ENCODE data around the gene PRSS56. TPM values are rescaled to one million over a fixed set of nuclear protein-coding genes. Genes with fewer than 3 reads are reported as not detected.
"Not testable (repeated sequence)": the region's sequence is repeated elsewhere in the genome, so short reads cannot be mapped to it uniquely, and the experiment has no call there.

PRSS56 gene
- total RNA-seq, 2 experiments from 2014 or later = not detected

- Mint-ChIP-seq H3K27ac (no peak overlapping the region), H3K27me3 (peaks cover 27% of the 10 kb centered on the region), H3K36me3 (ENCODE audit: low read depth) (no peaks in the 10 kb centered on the region), H3K4me1 (peaks cover 15% of the 10 kb centered on the region), H3K4me3 (no peak overlapping the region), H3K9me3 (no peaks in the 10 kb centered on the region)
- no peak for DNase-seq
- ChIA-PET CTCF (no interaction called here), POLR2A (interaction anchor here (0.8 to 1.0 kb wide), 2 partner anchors 22 to 822 kb away, joined by 3 read pairs; no protein-coding TSS in a partner anchor)
Measured at GRCh38 chr2:232528746-232529460, 8.7 kb downstream of the PRSS56 start.

- DNase-seq = no peak
- no peaks in the 10 kb centered on the region for H3K36me3 Mint-ChIP-seq (ENCODE audit: low read depth)
- no peak overlapping the region for H3K27ac Mint-ChIP-seq
- no peak overlapping the region for H3K4me3 Mint-ChIP-seq
- CTCF ChIA-PET = no interaction called here
- POLR2A ChIA-PET = interaction anchor here (0.7 kb wide), 1 partner anchor 21 kb away, joined by 3 read pairs; the partner anchor contains the start of genes EIF4E2 and TIGD1
- H3K9me3 Mint-ChIP-seq = no peaks in the 10 kb centered on the region
- peaks cover 11% of the 10 kb centered on the region for H3K4me1 Mint-ChIP-seq
- H3K27me3 Mint-ChIP-seq = peaks cover 19% of the 10 kb centered on the region
Measured at GRCh38 chr2:232529806-232530547, 9.8 kb downstream of the PRSS56 start.

- Mint-ChIP-seq H3K27me3 (peaks cover 19% of the 10 kb centered on the region), H3K9me3 (no peaks in the 10 kb centered on the region)
- POLR2A ChIA-PET = interaction anchor here (0.7 kb wide), 1 partner anchor 20 kb away, joined by 3 read pairs; the partner anchor contains the start of genes EIF4E2 and TIGD1
Measured at GRCh38 chr2:232530626-232531260, 10.6 kb downstream of the PRSS56 start.

GRCh38 chr2:232532419-232532818 lies 12.2 kb downstream of the PRSS56 start:
- peaks cover 11% of the 10 kb centered on the region for H3K4me1 Mint-ChIP-seq
- no peak overlapping the region for H3K4me3 Mint-ChIP-seq
- peaks cover 15% of the 10 kb centered on the region for H3K27me3 Mint-ChIP-seq
- CTCF ChIA-PET = interaction anchor here (0.7 kb wide), 1 partner anchor 223 kb away, joined by 3 read pairs; no protein-coding TSS in a partner anchor
- POLR2A ChIA-PET = interaction anchor here (1.1 kb wide), 1 partner anchor 18 kb away, joined by 4 read pairs; the partner anchor contains the start of genes EIF4E2 and TIGD1
- H3K36me3 Mint-ChIP-seq (ENCODE audit: low read depth) = no peaks in the 10 kb centered on the region
- H3K9me3 Mint-ChIP-seq = no peaks in the 10 kb centered on the region
- H3K27ac Mint-ChIP-seq = no peak overlapping the region
- DNase-seq = no peak

More at GRCh38 chr2:232530626-232531260, 10.6 kb downstream of the PRSS56 start:
- no peak for DNase-seq
- H3K36me3 Mint-ChIP-seq (ENCODE audit: low read depth) = no peaks in the 10 kb centered on the region
- H3K4me3 Mint-ChIP-seq = no peak overlapping the region
- CTCF ChIA-PET = no interaction called here
- H3K27ac Mint-ChIP-seq = no peak overlapping the region
- peaks cover 11% of the 10 kb centered on the region for H3K4me1 Mint-ChIP-seq

GRCh38 chr2:232532821-232533220 lies 12.6 kb downstream of the PRSS56 start:
- H3K27ac Mint-ChIP-seq; H3K36me3 Mint-ChIP-seq (ENCODE audit: low read depth); POLR2A ChIA-PET; H3K9me3 Mint-ChIP-seq; DNase-seq; H3K4me3 Mint-ChIP-seq; CTCF ChIA-PET: not testable (repeated sequence)
- Mint-ChIP-seq H3K4me1 (peaks cover 11% of the 10 kb centered on the region), H3K27me3 (peaks cover 13% of the 10 kb centered on the region)

GRCh38 chr2:232533944-232534710 lies 13.9 kb downstream of the PRSS56 start:
- ChIA-PET POLR2A (no interaction called here), CTCF (no interaction called here)
- H3K27ac Mint-ChIP-seq = no peak overlapping the region
- H3K27me3 Mint-ChIP-seq = peaks cover 10% of the 10 kb centered on the region
- DNase-seq = no peak
- H3K36me3 Mint-ChIP-seq (ENCODE audit: low read depth) = no peaks in the 10 kb centered on the region
- no peak overlapping the region for H3K4me3 Mint-ChIP-seq
- no peaks in the 10 kb centered on the region for H3K9me3 Mint-ChIP-seq
- H3K4me1 Mint-ChIP-seq = peaks cover 4% of the 10 kb centered on the region

GRCh38 chr2:232534940-232535651 lies 14.9 kb downstream of the PRSS56 start:
- Mint-ChIP-seq H3K4me3 (no peak overlapping the region), H3K27me3 (peaks cover 10% of the 10 kb centered on the region), H3K36me3 (ENCODE audit: low read depth) (no peaks in the 10 kb centered on the region), H3K27ac (no peak overlapping the region), H3K4me1 (peaks cover 2% of the 10 kb centered on the region), H3K9me3 (no peaks in the 10 kb centered on the region)
- POLR2A ChIA-PET = no interaction called here
- CTCF ChIA-PET = no interaction called here
- no peak for DNase-seq

GRCh38 chr2:232535761-232536530 lies 15.8 kb downstream of the PRSS56 start:
- no peaks in the 10 kb centered on the region for H3K9me3 Mint-ChIP-seq
- H3K4me3 Mint-ChIP-seq = no peak overlapping the region
- H3K4me1 Mint-ChIP-seq = peaks cover 2% of the 10 kb centered on the region
- ChIA-PET CTCF (no interaction called here), POLR2A (no interaction called here)
- peaks cover 10% of the 10 kb centered on the region for H3K27me3 Mint-ChIP-seq
- no peaks in the 10 kb centered on the region for H3K36me3 Mint-ChIP-seq (ENCODE audit: low read depth)
- DNase-seq = no peak
- H3K27ac Mint-ChIP-seq = no peak overlapping the region

- POLR2A ChIA-PET = interaction anchor here (1.2 kb wide), 1 partner anchor 12 kb away, joined by 5 read pairs; no protein-coding TSS in a partner anchor
Measured at GRCh38 chr2:232537079-232537478, 16.9 kb downstream of the PRSS56 start.

GRCh38 chr2:232537499-232537898 lies 17.3 kb downstream of the PRSS56 start:
- Mint-ChIP-seq H3K4me3 (no peak overlapping the region), H3K4me1 (peaks cover 2% of the 10 kb centered on the region), H3K27me3 (peaks cover 10% of the 10 kb centered on the region), H3K27ac (no peak overlapping the region), H3K9me3 (no peaks in the 10 kb centered on the region), H3K36me3 (ENCODE audit: low read depth) (no peaks in the 10 kb centered on the region)
- ChIA-PET CTCF (interaction anchor here (0.9 kb wide), 1 partner anchor 43 kb away, joined by 3 read pairs; no protein-coding TSS in a partner anchor), POLR2A (interaction anchor here (1.2 kb wide), 1 partner anchor 12 kb away, joined by 5 read pairs; no protein-coding TSS in a partner anchor)
- no peak for DNase-seq

More at GRCh38 chr2:232537079-232537478, 16.9 kb downstream of the PRSS56 start:
- Mint-ChIP-seq H3K4me3 (no peak overlapping the region), H3K9me3 (no peaks in the 10 kb centered on the region), H3K36me3 (ENCODE audit: low read depth) (no peaks in the 10 kb centered on the region), H3K4me1 (peaks cover 2% of the 10 kb centered on the region), H3K27ac (no peak overlapping the region), H3K27me3 (peaks cover 10% of the 10 kb centered on the region)
- CTCF ChIA-PET = interaction anchor here (0.9 kb wide), 1 partner anchor 42 kb away, joined by 3 read pairs; no protein-coding TSS in a partner anchor
- DNase-seq = no peak

- DNase-seq = no peak
- Mint-ChIP-seq H3K4me3 (no peak overlapping the region), H3K27me3 (peaks cover 9% of the 10 kb centered on the region), H3K9me3 (no peaks in the 10 kb centered on the region), H3K27ac (no peak overlapping the region), H3K4me1 (peaks cover 2% of the 10 kb centered on the region), H3K36me3 (ENCODE audit: low read depth) (peaks cover 3% of the 10 kb centered on the region)
- ChIA-PET CTCF (interaction anchor here (0.6 kb wide), 1 partner anchor 85 kb away, joined by 3 read pairs; no protein-coding TSS in a partner anchor), POLR2A (no interaction called here)
Measured at GRCh38 chr2:232538671-232539070, 18.5 kb downstream of the PRSS56 start.
